ENCODE results near the gene HIF3A. TPM values are rescaled to one million over a fixed set of nuclear protein-coding genes. Genes with fewer than 3 reads are reported as not detected.

Gene HIF3A
- total and polyA plus RNA-seq, 2 of the 8 experiments (the other 6 are each of a cell fraction or from before 2014, with no cell fraction given) = 38.6 to 38.8 TPM

- no peak for TF ChIP-seq CHD7 (IDR thresholded peaks at IDR 0.05; ENCODE audit: insufficient replicate concordance, low read length)
- no peak for TF ChIP-seq CTCF (IDR thresholded peaks at IDR 0.05; ENCODE audit: control extremely low read depth in 1 of 3, insufficient read depth in 1 of 3, low read depth in 1 of 3, low read length in 3 of 3)
- TF ChIP-seq SUZ12 (IDR thresholded peaks at IDR 0.05; ENCODE audit: low read length) = no peak
- TF ChIP-seq TEAD4 (IDR thresholded peaks at IDR 0.05; ENCODE audit: low read depth, low read length) = no peak
- no peak for TF ChIP-seq SIX5 (IDR thresholded peaks at IDR 0.05; ENCODE audit: low read depth, low read length)
- TF ChIP-seq TBP (IDR thresholded peaks at IDR 0.05; ENCODE audit: low read depth, low read length) = no peak
Observed at GRCh38 chr19:46365561-46365960, 68.7 kb downstream of the HIF3A start (continued).

Measured in H1 (cell line).